ENCODE data around the gene CEBPB. TPM values are rescaled to one million over a fixed set of nuclear protein-coding genes. Genes with fewer than 3 reads are reported as not detected.

CEBPB gene
- total RNA-seq, 1 donor from 2014 or later = 19.6 TPM

DNA sequence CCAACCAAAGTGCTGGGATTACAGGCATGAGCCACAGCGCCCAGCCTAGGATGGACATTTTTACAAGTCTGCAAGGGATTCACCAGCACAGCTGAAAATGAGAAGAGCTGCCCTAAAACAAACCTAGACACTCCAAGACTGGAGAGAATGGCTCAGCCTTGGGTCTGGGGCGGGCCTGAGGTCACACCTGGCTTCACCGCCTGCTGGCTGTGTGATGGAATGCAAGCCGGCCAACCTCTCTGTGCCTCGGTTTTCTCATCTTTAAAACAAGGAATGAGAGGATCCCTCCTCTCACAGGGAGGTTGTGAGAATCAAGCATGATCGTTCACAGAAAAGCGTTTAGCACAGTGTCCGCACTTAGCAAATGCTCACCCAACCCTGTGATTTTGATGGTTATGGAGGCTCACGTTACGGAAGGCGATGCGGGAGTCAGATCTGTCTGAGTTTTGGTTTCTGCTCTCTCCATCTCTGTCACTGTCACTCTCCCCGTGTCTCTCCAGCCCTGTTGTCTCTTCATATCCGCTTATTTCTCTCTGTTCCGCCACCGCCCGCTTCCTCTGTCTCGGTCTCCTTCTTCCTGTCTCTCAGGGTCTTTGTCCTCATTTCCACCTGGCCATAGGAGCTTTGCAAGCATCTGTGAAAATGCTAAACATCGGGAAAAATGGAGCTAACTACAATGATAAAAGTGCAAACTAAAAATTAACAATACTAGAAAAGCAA lies 47.6 kb downstream of the CEBPB start:
- Mint-ChIP-seq H3K36me3 (ENCODE audit: insufficient read depth) (no peaks in the 10 kb centered on the region), H3K27ac (no peak overlapping the region), H3K27me3 (peaks cover 20% of the 10 kb centered on the region), H3K4me3 (ENCODE audit: low read depth) (no peak overlapping the region), H3K4me1 (ENCODE audit: low read depth) (peaks cover 3% of the 10 kb centered on the region), H3K9me3 (ENCODE audit: low read depth) (no peaks in the 10 kb centered on the region)
- no peak for DNase-seq (ENCODE audit: low spot score, unreplicated experiment)
- TF ChIP-seq, protein P1, sequence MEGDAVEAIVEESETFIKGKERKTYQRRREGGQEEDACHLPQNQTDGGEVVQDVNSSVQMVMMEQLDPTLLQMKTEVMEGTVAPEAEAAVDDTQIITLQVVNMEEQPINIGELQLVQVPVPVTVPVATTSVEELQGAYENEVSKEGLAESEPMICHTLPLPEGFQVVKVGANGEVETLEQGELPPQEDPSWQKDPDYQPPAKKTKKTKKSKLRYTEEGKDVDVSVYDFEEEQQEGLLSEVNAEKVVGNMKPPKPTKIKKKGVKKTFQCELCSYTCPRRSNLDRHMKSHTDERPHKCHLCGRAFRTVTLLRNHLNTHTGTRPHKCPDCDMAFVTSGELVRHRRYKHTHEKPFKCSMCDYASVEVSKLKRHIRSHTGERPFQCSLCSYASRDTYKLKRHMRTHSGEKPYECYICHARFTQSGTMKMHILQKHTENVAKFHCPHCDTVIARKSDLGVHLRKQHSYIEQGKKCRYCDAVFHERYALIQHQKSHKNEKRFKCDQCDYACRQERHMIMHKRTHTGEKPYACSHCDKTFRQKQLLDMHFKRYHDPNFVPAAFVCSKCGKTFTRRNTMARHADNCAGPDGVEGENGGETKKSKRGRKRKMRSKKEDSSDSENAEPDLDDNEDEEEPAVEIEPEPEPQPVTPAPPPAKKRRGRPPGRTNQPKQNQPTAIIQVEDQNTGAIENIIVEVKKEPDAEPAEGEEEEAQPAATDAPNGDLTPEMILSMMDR (IDR thresholded peaks at IDR 0.05; ENCODE audit: unreplicated experiment) = no peak

GRCh38 chr20:50240092-50240491 lies 49.5 kb downstream of the CEBPB start:
- TF ChIP-seq, protein P1 (IDR thresholded peaks at IDR 0.05; ENCODE audit: unreplicated experiment) = no peak
- Mint-ChIP-seq H3K9me3 (ENCODE audit: low read depth) (no peaks in the 10 kb centered on the region), H3K4me3 (ENCODE audit: low read depth) (no peak overlapping the region), H3K27ac (no peak overlapping the region), H3K27me3 (peaks cover 18% of the 10 kb centered on the region), H3K4me1 (ENCODE audit: low read depth) (peaks cover under 1% of the 10 kb centered on the region), H3K36me3 (ENCODE audit: insufficient read depth) (no peaks in the 10 kb centered on the region)
- no peak for DNase-seq (ENCODE audit: low spot score, unreplicated experiment)

GRCh38 chr20:50242178-50242514 lies 51.5 kb downstream of the CEBPB start:
- TF ChIP-seq, protein P1 (IDR thresholded peaks at IDR 0.05; ENCODE audit: unreplicated experiment) = no peak
- Mint-ChIP-seq H3K4me3 (ENCODE audit: low read depth) (no peak overlapping the region), H3K36me3 (ENCODE audit: insufficient read depth) (no peaks in the 10 kb centered on the region), H3K27me3 (peaks cover 16% of the 10 kb centered on the region), H3K27ac (no peak overlapping the region), H3K4me1 (ENCODE audit: low read depth) (peaks cover 7% of the 10 kb centered on the region), H3K9me3 (ENCODE audit: low read depth) (no peaks in the 10 kb centered on the region)
- no peak for DNase-seq (ENCODE audit: low spot score, unreplicated experiment)

Other genes starting within 250 kb of the CEBPB start
- 1.3 and 1.7 TPM in 2 replicates for gene SNAI1, start 207.8 kb upstream of the CEBPB start, total RNA-seq
- 150 and 157 TPM in 2 replicates for gene UBE2V1, start 77.7 kb upstream of the CEBPB start, total RNA-seq
- 26.0 and 31.0 TPM in 2 replicates for gene PEDS1, start 37.1 kb upstream of the CEBPB start, total RNA-seq